HepG2 (cell line): ENCODE measurements around the gene WDR76. TPM values are rescaled to one million over a fixed set of nuclear protein-coding genes. Genes with fewer than 3 reads are reported as not detected.

Experiments used
- BCL6 ChIP-seq: IDR thresholded peaks from 2 replicates; pipeline ENCODE4 v1.6.1; 2016; ENCODE audit warnings: missing genetic modification reagents, missing compliant biosample characterization
- FOXO1 ChIP-seq: sonication (generic); formaldehyde crosslinking; IDR thresholded peaks from 2 replicates; pipeline ENCODE4 v1.4.0; 2020; ENCODE audit warnings: missing genetic modification reagents
- MXD4 ChIP-seq: IDR thresholded peaks from 2 replicates; pipeline ENCODE4 v1.6.1; 2016; ENCODE audit warnings: mild to moderate bottlenecking, missing biosample characterization, missing genetic modification reagents
- ONECUT2 ChIP-seq: sonication (generic); formaldehyde crosslinking; IDR thresholded peaks from 2 replicates; pipeline ENCODE4 v1.4.0; 2020; ENCODE audit warnings: missing genetic modification reagents
- RCOR2 ChIP-seq: IDR thresholded peaks from 2 replicates; pipeline ENCODE4 v1.6.1; 2016; ENCODE audit warnings: missing biosample characterization, missing genetic modification reagents
- REPIN1 ChIP-seq: sonication (generic); formaldehyde crosslinking; IDR thresholded peaks from 2 replicates; pipeline ENCODE4 v1.8.0; 2022; ENCODE audit warnings: missing genetic modification reagents, low read depth, mild to moderate bottlenecking, borderline replicate concordance
- SPEN ChIP-seq: sonication (generic); formaldehyde crosslinking; IDR thresholded peaks from 2 replicates; pipeline ENCODE4 v1.5.1; 2020; ENCODE audit warnings: low read depth, mild to moderate bottlenecking, missing genetic modification reagents
- SRY ChIP-seq: sonication (generic); formaldehyde crosslinking; IDR thresholded peaks from 2 replicates; pipeline ENCODE4 v1.8.0; 2022; ENCODE audit warnings: mild to moderate bottlenecking, missing genetic modification reagents
- YEATS4 ChIP-seq: sonication (generic); formaldehyde crosslinking; IDR thresholded peaks from 2 replicates; pipeline ENCODE4 v1.4.0; 2020; ENCODE audit warnings: missing genetic modification reagents, borderline replicate concordance
- ZFP37 ChIP-seq: sonication (generic); formaldehyde crosslinking; IDR thresholded peaks from 2 replicates; pipeline ENCODE4 v1.4.0; 2020; ENCODE audit warnings: missing genetic modification reagents, borderline replicate concordance
- ZNF136 ChIP-seq: sonication (generic); formaldehyde crosslinking; IDR thresholded peaks from 2 replicates; pipeline ENCODE4 v1.8.1; 2022; ENCODE audit warnings: low read depth, mild to moderate bottlenecking, moderate library complexity, missing genetic modification reagents
- ZNF256 ChIP-seq: sonication (generic); formaldehyde crosslinking; conservative IDR thresholded peaks from 2 replicates; pipeline ENCODE4 v1.4.0; 2020; ENCODE audit warnings: missing genetic modification reagents
- ZNF446 ChIP-seq: sonication (generic); formaldehyde crosslinking; IDR thresholded peaks from 2 replicates; pipeline ENCODE4 v1.5.0; 2020; ENCODE audit warnings: mild to moderate bottlenecking, missing genetic modification reagents
- ZNF570 ChIP-seq: sonication (generic); formaldehyde crosslinking; IDR thresholded peaks from 2 replicates; pipeline ENCODE4 v1.4.0; 2020; ENCODE audit warnings: mild to moderate bottlenecking, missing genetic modification reagents, borderline replicate concordance
- ZNF788 ChIP-seq: sonication (generic); formaldehyde crosslinking; IDR thresholded peaks from 2 replicates; pipeline ENCODE4 v1.5.0; 2020; ENCODE audit warnings: mild to moderate bottlenecking, missing genetic modification reagents, borderline replicate concordance
- polyA plus RNA-seq, 8 experiments: library from polyadenylated mRNA; depleted of rRNA in 3 of 8; stranded (reverse) in 7 of 8; unstranded in 1 of 8; fragments of >200 nt; fragmentation: Illumina TruSeq in 4 of 8; extraction: Trizol in 4 of 8; gene quantifications; 2 replicates each; pipeline versions ENCODE4 v1.2.1 to v1.2.3, GENCODE V29; 2011 to 2016; ENCODE audit warnings: low read depth in 4 of 8, missing spikeins in 1 of 8, mixed read lengths in 1 of 8; ENCODE audit not compliant: insufficient read depth in 1 of 8
- total RNA-seq, 5 experiments: library from RNA; depleted of rRNA; stranded (reverse); fragments of >200 nt; fragmentation: Illumina TruSeq; extraction: Trizol; gene quantifications; 2 replicates each; pipeline ENCODE4 v1.2.3, GENCODE V29; 2016; ENCODE audit warnings: low read depth in 1 of 5
- TF ChIP-seq, protein P1 (sequence below): fragments of 450-650 bp; IDR thresholded peaks from 2 replicates; pipeline ENCODE4 v1.6.1; 2017
- TF ChIP-seq, protein P2 (sequence below): sonication (generic); formaldehyde crosslinking; IDR thresholded peaks from one replicate; pipeline ENCODE4 v1.5.1; 2020; ENCODE audit warnings: mild to moderate bottlenecking, missing genetic modification reagents; ENCODE audit errors: not compliant biosample characterization
- TF ChIP-seq, protein P3 (sequence below): sonication (generic); formaldehyde crosslinking; IDR thresholded peaks from 2 replicates; pipeline ENCODE4 v1.8.1; 2023; ENCODE audit warnings: mild to moderate bottlenecking, inconsistent platforms, moderate library complexity, missing genetic modification reagents, borderline replicate concordance

WDR76 gene
- total and polyA plus RNA-seq, 2 of the 13 experiments (the other 11 are each of a cell fraction or from before 2014, with no cell fraction given): 1.1 to 9.7 TPM

- TF ChIP-seq, protein P1, sequence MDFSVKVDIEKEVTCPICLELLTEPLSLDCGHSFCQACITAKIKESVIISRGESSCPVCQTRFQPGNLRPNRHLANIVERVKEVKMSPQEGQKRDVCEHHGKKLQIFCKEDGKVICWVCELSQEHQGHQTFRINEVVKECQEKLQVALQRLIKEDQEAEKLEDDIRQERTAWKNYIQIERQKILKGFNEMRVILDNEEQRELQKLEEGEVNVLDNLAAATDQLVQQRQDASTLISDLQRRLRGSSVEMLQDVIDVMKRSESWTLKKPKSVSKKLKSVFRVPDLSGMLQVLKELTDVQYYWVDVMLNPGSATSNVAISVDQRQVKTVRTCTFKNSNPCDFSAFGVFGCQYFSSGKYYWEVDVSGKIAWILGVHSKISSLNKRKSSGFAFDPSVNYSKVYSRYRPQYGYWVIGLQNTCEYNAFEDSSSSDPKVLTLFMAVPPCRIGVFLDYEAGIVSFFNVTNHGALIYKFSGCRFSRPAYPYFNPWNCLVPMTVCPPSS: no peak
- no peak for TF ChIP-seq RCOR2 (CRISPR knock-in tag)
- peak; percentile 77; the same call in 1 of the 2 replicates for TF ChIP-seq ZNF446
- peak; percentile 58; the same call in 1 of the 2 replicates for TF ChIP-seq SPEN
- TF ChIP-seq REPIN1 (CRISPR knock-in tag): no peak
- peak; percentile 56; the same call in 1 of the 2 replicates for TF ChIP-seq ZNF788 (CRISPR knock-in tag)
- TF ChIP-seq ONECUT2 (CRISPR knock-in tag): no peak
- no peak for TF ChIP-seq BCL6
- peak; percentile 51; the same call in 1 of the 2 replicates for TF ChIP-seq ZNF136 (CRISPR knock-in tag)
- peak; percentile 73; the same call in 1 of the 2 replicates for TF ChIP-seq ZNF256 (CRISPR knock-in tag)
- TF ChIP-seq MXD4 (CRISPR knock-in tag): no peak
- TF ChIP-seq, protein P2, sequence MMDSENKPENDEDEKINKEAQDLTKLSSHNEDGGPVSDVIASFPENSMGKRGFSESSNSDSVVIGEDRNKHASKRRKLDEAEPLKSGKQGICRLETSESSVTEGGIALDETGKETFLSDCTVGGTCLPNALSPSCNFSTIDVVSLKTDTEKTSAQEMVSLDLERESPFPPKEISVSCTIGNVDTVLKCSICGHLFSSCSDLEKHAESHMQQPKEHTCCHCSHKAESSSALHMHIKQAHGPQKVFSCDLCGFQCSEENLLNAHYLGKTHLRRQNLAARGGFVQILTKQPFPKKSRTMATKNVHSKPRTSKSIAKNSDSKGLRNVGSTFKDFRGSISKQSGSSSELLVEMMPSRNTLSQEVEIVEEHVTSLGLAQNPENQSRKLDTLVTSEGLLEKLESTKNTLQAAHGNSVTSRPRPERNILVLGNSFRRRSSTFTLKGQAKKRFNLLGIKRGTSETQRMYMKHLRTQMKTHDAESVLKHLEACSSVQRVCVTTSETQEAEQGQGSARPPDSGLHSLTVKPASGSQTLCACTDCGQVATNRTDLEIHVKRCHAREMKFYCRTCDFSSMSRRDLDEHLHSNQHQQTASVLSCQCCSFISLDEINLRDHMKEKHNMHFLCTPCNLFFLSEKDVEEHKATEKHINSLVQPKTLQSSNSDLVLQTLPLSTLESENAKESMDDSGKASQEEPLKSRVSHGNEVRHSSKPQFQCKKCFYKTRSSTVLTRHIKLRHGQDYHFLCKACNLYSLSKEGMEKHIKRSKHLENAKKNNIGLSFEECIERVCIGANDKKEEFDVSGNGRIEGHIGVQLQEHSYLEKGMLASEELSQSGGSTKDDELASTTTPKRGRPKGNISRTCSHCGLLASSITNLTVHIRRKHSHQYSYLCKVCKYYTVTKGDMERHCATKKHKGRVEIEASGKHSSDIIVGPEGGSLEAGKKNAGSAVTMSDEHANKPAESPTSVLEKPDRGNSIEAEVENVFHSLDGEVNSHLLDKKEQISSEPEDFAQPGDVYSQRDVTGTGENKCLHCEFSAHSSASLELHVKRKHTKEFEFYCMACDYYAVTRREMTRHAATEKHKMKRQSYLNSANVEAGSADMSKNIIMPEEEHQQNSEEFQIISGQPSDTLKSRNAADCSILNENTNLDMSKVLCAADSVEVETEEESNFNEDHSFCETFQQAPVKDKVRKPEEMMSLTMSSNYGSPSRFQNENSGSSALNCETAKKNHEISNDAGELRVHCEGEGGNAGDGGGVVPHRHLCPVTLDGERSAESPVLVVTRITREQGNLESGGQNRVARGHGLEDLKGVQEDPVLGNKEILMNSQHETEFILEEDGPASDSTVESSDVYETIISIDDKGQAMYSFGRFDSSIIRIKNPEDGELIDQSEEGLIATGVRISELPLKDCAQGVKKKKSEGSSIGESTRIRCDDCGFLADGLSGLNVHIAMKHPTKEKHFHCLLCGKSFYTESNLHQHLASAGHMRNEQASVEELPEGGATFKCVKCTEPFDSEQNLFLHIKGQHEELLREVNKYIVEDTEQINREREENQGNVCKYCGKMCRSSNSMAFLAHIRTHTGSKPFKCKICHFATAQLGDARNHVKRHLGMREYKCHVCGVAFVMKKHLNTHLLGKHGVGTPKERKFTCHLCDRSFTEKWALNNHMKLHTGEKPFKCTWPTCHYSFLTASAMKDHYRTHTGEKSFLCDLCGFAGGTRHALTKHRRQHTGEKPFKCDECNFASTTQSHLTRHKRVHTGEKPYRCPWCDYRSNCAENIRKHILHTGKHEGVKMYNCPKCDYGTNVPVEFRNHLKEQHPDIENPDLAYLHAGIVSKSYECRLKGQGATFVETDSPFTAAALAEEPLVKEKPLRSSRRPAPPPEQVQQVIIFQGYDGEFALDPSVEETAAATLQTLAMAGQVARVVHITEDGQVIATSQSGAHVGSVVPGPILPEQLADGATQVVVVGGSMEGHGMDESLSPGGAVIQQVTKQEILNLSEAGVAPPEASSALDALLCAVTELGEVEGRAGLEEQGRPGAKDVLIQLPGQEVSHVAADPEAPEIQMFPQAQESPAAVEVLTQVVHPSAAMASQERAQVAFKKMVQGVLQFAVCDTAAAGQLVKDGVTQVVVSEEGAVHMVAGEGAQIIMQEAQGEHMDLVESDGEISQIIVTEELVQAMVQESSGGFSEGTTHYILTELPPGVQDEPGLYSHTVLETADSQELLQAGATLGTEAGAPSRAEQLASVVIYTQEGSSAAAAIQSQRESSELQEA (CRISPR knock-in tag): no peak
- no peak for TF ChIP-seq ZNF570 (CRISPR knock-in tag)
- no peak for TF ChIP-seq YEATS4 (CRISPR knock-in tag)
- TF ChIP-seq ZFP37 (CRISPR knock-in tag): no peak; the same call in 1 of the 2 replicates
- peak; percentile 36; the same call in 1 of the 2 replicates for TF ChIP-seq FOXO1
- TF ChIP-seq, protein P3, sequence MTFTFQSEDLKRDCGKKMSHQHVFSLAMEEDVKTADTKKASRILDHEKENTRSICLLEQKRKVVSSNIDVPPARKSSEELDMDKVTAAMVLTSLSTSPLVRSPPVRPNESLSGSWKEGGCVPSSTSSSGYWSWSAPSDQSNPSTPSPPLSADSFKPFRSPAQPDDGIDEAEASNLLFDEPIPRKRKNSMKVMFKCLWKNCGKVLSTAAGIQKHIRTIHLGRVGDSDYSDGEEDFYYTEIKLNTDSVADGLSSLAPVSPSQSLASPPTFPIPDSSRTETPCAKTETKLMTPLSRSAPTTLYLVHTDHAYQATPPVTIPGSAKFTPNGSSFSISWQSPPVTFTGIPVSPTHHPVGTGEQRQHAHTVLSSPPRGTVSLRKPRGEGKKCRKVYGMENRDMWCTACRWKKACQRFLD: peak; percentile 45; the same call in 1 of the 2 replicates
- no peak; the same call in none of the 2 replicates for TF ChIP-seq SRY (CRISPR knock-in tag)
Measured at GRCh38 chr15:43777267-43777914, 49.4 kb upstream of the WDR76 start (continued).
